GM15510 (cell line): Measurements from ENCODE around the gene PRDM16.

Experiments
- POLR2A ChIP-seq: IDR thresholded peaks from 3 replicates; pipeline ENCODE4 v1.6.1; 2011; ENCODE audit warnings: borderline replicate concordance; ENCODE audit not compliant: insufficient read length; ENCODE audit errors: extremely low read depth

Gene PRDM16

DNA sequence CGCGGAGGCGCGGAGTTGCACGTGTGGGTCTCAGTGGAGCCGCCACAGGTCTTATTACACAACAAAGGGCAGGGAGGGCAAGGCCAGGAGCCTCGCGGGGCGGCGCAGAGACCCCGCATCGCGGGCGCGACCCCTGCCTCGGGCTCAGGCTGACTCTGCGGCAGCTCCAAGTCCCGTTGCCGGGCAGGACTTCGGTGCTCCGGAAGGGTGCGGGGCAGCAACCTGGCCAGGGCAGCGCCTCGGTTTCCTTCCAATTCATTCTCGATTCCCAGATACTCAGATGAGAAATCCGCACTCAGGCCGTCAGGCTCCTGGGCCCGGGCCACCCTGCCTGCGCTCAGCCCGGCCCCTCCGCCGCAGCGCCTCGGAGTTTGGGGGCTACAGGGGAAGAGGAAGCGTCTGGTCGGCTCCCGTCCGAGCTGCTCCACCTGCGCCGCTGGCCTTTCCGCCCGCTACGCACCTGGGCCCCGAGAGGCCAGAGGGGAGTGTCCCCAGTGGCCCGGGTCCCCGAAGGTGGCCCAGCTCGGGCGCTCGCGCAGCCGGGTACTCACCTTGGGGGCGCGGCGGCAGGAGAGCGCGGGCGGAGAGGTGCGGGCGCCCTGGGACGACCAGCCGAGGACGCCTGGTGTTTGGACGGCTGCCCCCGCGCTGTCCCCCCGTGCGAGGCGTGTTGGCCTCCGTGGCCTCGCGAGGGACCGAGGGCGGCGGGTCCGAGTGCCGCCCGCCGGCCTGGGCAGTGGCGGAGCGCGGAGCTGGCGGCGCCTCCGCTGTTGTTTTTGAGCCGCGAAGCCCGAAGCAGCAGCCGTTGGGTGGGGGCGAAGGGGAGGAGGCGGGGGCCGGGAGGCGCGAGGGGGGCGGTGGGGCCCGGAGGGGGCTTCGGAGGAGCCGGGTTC lies 1.1 kb upstream of the PRDM16 start:
- TF ChIP-seq POLR2A: no peak

DNA sequence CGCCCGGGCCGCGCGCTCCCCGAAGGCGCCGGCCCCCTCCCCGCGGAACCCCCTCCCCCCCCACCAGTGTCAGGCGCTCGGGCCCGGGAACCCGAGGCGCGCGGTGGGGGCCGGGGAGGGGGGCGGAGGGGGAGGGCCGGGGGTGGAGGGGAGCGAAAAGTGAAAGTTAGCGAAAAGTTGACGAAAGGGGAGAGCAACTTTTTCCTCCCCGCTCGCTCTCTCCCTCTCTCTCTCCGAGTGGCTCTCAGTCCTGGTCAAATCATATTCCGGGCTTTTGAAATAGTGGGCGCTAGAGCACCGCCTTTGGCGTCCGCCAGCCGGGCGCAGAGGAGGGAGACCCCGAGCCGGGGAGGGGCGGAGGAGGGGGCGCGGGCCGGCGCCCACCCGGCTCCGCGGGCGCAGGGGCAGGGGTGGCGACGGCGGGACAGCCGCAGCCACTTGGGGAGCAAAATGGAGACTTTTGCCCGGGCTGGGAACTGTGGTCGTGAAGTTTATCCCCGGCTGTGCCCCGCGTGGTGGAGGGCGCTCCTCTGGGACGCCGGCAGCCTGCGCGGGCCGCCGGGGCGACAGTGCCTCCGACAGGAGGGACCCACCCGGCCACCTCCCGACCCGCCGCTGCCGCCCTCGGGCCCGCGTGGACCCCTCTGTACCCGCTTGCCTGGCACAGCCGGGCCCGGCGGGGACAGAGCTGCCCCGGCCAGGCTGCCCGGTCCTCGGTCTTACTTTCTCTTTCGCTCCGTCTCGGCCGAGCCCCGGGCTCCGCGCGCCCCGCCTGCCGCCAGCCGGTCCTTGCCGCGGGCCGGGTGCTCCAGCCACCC lies 697 bp downstream of the PRDM16 start:
- no peak for TF ChIP-seq POLR2A

DNA sequence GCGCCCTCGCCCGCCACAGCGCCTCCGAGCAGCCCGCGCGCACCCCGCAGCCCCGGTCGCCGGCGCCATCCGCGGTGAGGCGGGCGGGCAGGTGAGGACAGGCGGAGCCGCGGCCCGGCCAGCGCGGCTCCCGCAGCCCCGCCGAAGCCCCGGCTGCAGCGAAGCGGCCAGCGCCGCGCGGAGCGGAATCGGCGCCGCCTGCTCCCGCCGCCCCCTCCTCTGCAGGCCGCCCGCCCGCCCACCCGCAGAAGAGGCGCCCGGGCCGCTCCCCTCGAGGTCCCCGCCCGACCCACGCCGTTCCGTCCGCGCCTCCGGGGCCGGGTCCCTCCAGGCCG lies 1.3 kb downstream of the PRDM16 start:
- TF ChIP-seq POLR2A: no peak

DNA sequence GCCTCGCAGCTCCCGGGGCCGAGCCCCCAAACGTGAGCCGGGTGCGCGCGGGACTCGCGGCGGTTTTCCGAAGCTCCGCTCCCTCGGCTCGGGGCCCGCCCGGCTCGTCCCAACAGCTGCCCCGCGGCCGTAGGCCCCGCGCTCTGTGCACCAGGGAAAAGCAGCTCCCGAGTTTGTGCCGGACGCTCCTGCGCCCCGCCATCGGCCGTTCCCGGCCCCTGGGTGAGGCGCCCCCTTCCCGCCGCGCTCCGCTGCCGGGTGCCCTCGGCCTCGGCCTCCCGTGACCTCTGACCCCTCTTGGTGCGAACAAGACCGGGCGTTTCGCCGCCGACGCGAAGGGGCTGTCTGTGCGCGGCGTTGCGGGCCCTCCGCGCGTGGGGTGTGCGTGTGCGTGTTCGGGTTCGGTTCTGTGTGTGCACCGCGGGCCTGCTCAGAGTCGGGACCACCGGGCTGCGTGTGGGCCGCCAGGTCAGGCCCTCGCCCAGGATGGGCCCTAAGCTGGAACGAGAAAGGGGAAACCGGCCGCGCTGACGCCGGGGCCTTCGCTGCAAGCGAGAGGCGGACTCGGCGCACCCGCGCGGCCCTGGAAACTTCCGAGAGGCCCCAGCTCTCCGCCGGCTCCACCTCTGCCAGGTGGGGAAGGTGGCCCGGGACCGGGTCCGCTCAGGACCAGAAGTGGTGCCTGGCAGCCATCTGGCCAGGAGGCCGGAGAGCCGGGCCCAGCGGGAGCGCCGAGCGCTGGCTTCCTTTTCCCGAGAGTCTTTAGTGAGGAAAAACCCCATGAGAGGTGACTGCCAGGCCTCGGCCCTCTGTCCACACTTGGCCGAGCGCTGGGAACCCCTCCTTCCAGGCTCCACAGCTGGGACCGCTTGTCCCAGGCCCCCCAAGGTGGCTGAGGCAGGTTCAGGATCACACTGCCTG lies 1.9 kb downstream of the PRDM16 start:
- TF ChIP-seq POLR2A: no peak

DNA sequence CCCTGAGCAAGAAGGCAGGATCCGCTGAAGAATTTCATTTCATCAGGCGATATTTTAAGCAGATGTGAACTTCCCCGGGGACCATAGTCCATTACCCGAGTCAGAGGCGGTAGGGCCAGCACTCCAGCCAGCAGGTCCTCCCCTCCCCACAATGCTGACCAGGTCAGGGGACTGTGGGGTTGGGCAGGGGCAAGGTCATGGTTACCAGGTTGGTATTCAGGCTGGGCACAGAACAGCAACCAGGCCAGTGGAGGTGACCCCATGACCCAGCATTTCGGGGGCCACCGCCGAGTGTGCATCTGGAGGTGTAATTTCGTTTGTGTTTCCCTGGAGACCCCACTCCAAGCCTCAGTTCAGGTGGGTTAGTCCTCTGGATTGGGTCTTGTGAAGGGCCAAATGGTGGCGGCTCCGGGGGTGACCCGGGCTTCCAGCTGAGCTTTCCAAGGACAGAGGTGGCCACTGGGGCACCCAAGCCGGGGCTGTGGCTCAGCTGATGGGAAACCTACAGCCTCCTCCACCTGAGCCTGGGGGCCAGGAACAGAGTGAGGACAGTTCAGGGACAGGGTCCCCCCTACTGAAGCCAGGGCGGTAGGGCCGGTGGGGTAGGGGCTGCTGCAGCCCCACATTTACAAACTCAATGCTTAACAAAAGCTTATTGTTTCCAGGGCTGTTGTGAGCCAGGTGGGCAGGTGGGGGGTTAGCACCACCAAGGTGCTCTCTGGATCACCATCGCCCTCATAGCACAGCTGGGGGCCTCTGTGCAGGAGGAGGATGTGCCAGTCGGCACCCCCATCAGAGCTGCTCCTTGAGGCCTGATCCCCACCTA lies 2.8 kb downstream of the PRDM16 start:
- no peak for TF ChIP-seq POLR2A

DNA sequence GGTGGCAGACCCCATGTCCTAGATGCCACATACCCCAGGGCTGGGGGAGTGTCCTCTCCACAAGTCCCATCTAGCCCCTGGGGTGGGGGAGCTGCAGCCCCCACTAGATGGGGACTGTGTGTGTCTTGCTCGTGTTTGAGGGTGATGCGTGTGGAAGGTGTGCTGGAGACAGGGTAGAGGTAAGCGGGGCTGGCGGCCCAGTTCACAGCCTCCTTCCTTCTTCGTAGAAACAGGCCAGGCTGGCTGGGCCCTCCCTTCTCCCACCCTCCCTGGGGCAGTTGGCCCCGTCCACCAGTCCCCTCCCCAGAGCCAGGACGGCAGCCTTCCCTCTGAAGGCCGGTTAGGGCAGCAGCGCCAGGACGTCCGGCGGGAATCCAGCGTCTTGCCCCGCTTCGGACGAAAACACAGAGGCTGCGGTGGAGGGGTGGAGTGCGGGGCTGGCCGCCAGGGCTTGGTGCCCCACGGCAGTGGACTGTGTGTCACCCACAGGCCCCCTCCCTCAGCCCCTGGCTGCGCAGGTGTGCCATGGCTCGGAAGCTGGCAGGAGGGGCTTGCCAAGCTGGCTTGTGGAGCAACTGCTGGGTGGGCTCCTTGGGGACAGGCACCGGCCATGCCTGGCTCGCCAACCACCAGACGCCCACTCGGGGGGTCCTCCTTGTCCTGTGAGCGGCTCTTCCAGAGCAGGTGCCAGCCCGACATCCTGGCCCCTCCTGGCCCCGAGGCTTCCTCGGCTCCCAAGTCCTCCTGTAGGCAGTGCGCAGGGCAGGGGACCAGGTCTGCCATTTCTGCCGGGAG lies 3.6 kb downstream of the PRDM16 start:
- TF ChIP-seq POLR2A: no peak

DNA sequence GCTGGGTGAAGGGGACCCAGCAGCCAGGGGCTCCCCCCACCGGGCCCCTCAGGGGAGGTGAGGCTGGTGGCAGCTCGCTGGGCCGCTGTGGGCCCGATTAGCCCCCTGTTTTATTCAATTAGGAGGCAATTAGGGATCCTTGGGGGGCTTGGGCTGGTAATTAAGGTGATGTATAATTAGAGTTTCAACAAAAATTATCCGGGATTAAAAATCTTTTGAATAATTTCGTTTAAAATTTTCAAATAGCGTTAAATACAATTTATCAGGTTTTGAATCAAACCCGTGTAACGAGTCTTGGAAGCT lies 4.1 kb downstream of the PRDM16 start:
- TF ChIP-seq POLR2A: no peak

DNA sequence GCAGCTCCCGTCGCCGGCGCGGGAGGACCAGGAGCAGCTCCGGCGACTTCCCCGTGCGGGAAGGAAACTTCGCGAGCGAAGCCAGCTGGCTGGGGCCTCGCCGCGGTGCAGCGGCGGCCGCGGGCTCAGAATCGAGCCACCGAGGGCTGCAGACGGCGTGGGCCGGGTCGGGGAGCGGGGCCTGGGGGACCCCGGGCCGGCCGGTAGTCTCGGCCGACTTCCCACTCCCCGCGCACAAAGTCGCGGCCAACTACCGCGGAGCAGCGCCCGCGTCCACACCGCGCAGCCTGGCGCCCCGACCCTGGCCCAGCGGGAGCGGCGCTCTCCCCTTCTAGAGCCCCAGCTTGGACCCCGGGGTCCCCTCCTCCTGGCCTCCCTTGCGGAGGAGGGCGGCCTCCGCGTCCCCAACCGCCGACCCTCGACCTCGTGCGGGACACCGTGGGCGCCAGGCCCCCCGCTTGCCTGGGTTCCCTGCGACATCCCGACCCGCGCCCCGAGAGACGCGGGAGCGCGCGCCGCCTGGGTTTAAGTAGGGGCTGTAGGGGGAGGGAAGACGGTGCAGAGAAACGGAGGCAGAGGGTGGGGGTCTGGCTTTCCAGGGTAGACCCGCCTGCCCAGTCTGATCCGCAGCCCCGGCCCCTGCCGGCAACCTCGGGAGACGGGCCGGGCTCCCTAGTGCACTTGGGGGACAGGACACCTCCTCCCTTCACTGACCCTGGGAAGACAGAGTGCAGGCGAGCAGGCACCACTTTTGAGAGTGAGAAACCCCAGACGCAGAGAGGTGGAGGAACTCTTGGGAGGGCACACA lies 4.7 kb downstream of the PRDM16 start:
- TF ChIP-seq POLR2A: no peak

DNA sequence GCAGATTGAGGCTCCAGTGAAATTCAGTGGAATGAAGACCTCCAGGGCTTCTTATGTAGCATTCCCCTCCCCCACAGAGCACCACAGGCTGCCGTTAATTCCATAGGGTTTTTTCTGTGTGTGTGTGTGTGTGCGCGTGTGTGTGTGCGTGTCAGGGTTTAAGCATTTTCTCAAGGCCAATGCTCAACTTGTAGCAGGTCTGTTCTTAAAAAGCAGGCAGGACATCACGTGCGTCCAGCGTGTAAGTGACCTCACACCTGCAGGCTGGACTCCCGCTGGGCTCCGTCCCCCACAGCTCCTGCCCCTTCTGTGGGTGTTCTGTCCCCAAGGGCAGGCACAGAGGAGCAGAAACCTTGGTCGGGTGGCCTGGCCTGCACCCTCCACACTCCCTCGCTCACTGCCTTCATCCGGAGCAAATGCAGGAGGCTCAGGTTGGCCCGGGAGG lies 5.3 kb downstream of the PRDM16 start:
- TF ChIP-seq POLR2A: no peak

DNA sequence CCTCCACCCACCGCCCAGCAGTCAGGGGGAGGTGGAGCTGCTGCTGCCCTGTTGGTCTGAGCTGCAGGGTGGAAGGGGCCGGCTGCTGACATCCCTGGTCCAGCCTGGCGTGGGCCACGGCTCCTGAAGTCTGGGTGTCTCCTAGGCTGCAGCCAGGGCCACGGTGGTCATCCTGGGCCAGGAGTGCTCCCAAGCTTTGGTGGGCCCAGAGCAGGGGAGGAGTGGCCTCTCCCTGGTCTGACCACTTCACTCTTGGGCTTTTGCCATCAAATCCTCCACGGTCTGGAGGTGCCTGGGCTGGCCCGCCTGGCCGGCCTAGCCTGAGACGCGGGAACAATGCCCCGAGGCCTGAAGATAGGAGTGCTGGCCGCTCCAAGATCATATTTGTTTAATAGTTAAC lies 5.8 kb downstream of the PRDM16 start:
- no peak for TF ChIP-seq POLR2A

DNA sequence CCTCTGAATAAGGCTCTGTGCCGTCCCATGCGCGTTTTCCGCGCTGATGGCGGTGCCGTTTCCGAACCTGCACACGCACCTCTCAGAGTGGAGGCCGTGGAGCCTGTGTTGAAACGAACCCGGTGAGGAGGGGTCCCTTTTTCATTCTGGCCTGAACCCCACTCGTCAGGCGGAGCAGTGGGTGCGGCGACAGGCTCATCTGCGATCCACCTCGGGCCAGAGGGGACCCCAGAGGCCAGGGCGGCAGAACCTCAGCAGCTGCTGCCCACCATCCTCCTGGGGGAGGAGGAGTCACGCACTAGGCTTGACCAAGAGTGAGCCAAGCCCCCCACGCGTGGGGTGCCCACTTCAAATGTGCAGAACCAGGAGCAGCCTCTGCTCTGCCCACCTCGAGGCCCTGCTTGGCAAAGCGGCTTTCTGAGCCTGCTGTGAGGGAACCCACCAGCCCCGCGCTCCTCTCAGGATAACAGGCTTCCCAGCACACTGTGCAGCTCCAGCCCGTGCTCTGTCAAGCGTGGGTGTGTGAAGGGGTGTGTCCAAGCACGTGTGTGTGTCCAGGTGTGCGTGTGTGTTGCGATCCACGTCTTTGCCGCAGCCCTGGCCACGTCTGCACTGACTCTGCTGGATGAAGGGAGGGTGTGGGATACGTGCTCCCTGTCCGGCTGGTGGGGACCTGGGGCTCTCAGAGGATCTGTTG lies 6.8 kb downstream of the PRDM16 start:
- no peak for TF ChIP-seq POLR2A

DNA sequence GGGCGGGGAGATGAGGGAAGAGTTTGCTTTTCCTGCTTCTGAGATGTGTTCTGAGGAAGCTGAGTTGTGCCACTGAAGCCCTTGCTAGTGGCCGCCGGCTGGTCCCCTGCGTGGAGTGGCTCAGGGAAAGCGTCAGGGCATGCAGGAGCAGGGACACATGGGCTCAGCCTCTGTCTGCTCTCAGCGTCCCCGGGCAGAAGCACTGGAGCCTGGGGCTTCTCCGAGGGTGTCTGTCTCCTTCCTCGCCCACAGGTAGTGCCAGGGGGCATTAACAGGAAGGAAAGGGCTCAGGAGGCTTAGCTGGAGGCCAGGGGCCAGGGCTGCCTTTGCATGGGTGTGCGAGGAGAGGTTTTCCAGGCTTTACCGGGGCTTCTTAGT lies 7.3 kb downstream of the PRDM16 start:
- TF ChIP-seq POLR2A: no peak
